A673 (cell line): ENCODE measurements around the gene SLC51A. TPM values are rescaled to one million over a fixed set of nuclear protein-coding genes. Genes with fewer than 3 reads are reported as not detected.
"Not testable (repeated sequence)": the region's sequence is repeated elsewhere in the genome, so short reads cannot be mapped to it uniquely, and the experiment has no call there.

ENCODE experiments used
- BruUV-seq: library from RNA; stranded (reverse); fragments of 400-500 nt; replicated peaks from 2 replicates; lab custom pipeline; 2021; lab: Mats Ljungman, UMichigan
- CTCF ChIA-PET: fragments of 300-600 bp; sonication (Branson Sonifier 250); formaldehyde crosslinking; loops from one replicate; lab custom pipeline; 2022; ENCODE audit warnings: antibody characterized with exemption; lab: Charles Lee
- POLR2A ChIA-PET: fragments of 300-600 bp; sonication (Branson Sonifier 250); formaldehyde crosslinking; loops from one replicate; lab custom pipeline; 2022; ENCODE audit warnings: antibody characterized with exemption; ENCODE audit not compliant: low non-redundant PET; lab: Charles Lee
- DNase-seq: peaks from one replicate; pipeline ENCODE4 v3.0.0-alpha.2; 2015; ENCODE audit warnings: low spot score
- H3K27ac ChIP-seq: fragments of 200-600 bp; sonication (generic); 2 replicates; pipeline ENCODE4 v1.5.1; 2016; ENCODE audit warnings: mixed run types, low read depth, mild to moderate bottlenecking, mixed read lengths, antibody characterized with exemption, low read length; ENCODE audit not compliant: poor library complexity, severe bottlenecking
- H3K27me3 ChIP-seq: fragments of 200-600 bp; sonication (generic); replicated peaks from 2 replicates; pipeline ENCODE4 v1.6.1; 2017; ENCODE audit warnings: mixed run types, low read depth, mild to moderate bottlenecking, mixed read lengths, antibody characterized with exemption, low read length; ENCODE audit not compliant: insufficient read depth, poor library complexity
- H3K36me3 ChIP-seq: fragments of 200-600 bp; sonication (generic); 2 replicates; pipeline ENCODE4 v1.6.1; 2016; ENCODE audit warnings: mixed run types, mild to moderate bottlenecking, mixed read lengths, antibody characterized with exemption, low read length; ENCODE audit not compliant: insufficient read depth, poor library complexity, severe bottlenecking
- H3K4me1 ChIP-seq: fragments of 200-600 bp; sonication (generic); 2 replicates; pipeline ENCODE4 v1.6.1; 2017; ENCODE audit warnings: mixed run types, mild to moderate bottlenecking, mixed read lengths, antibody characterized with exemption, low read length; ENCODE audit not compliant: insufficient read depth, poor library complexity, severe bottlenecking
- H3K4me3 ChIP-seq: fragments of 200-600 bp; sonication (generic); 2 replicates; pipeline ENCODE4 v1.5.1; 2016; ENCODE audit warnings: low read depth, mixed run types, mild to moderate bottlenecking, mixed read lengths, low read length; ENCODE audit not compliant: poor library complexity, severe bottlenecking
- H3K9me3 ChIP-seq: fragments of 200-600 bp; sonication (generic); 2 replicates; pipeline ENCODE4 v1.6.1; 2016; ENCODE audit warnings: mixed run types, low read depth, mild to moderate bottlenecking, mixed read lengths, antibody characterized with exemption, low read length; ENCODE audit not compliant: poor library complexity, severe bottlenecking
- EZH2 ChIP-seq: fragments of 200-600 bp; sonication (generic); IDR thresholded peaks from 2 replicates; pipeline ENCODE4 v1.6.1; 2017; ENCODE audit warnings: borderline replicate concordance, low read depth, mild to moderate bottlenecking, mixed read lengths, antibody characterized with exemption, low read length; ENCODE audit not compliant: poor library complexity, severe bottlenecking
- intact Hi-C: fragments of 100-400 bp; cut with micrococcal nuclease; formaldehyde crosslinking; loops from one replicate; pipeline ENCODE4 v1.10.0; 2022; ENCODE audit not compliant: unreplicated experiment
- total RNA-seq: library from RNA; stranded (reverse); gene quantifications from 2 replicates; pipeline ENCODE4 v1.2.3, GENCODE V29; 2021
- TF ChIP-seq, protein P1 (sequence below): fragments of 300-800, 200-600 bp; sonication (generic); conservative IDR thresholded peaks from 2 replicates; pipeline ENCODE4 v1.5.1; 2017; ENCODE audit warnings: low read depth, mild to moderate bottlenecking, antibody characterized with exemption, low read length, moderate library complexity, mixed read lengths

Gene SLC51A
- total RNA-seq, 1 experiment from 2014 or later, result not detected

DNA sequence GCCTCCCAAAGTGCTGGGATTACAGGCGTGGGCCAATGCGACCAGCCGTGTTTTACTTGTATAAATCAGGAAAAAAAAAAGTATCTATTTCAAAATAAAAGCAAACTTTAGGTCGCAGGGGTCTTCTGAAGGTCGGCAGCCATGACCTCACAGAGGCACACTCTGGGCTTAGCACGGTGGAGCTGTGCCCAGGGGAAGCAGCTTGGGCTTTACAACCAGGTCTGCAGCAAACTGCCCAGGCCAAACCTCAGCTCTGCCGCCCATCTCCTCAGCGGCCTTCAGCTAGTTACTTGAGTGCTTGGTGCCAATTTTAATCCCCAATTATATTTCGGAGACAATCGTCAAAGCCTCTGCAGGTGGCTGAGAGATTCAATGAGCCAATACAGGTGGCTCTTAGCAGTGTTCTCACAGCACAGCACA, 35.2 kb upstream of the SLC51A start:
- Histone ChIP-seq H3K27ac (no peak overlapping the region), H3K36me3 (no peaks in the 10 kb centered on the region), H3K4me1 (no peaks in the 10 kb centered on the region), H3K9me3 (no peaks in the 10 kb centered on the region), H3K4me3 (no peak overlapping the region), H3K27me3 (no peaks in the 10 kb centered on the region)
- no TSS peak for BruUV-seq
- CTCF ChIA-PET, result no interaction called here
- intact Hi-C loops, result no loop called here
- TF ChIP-seq, protein P1, sequence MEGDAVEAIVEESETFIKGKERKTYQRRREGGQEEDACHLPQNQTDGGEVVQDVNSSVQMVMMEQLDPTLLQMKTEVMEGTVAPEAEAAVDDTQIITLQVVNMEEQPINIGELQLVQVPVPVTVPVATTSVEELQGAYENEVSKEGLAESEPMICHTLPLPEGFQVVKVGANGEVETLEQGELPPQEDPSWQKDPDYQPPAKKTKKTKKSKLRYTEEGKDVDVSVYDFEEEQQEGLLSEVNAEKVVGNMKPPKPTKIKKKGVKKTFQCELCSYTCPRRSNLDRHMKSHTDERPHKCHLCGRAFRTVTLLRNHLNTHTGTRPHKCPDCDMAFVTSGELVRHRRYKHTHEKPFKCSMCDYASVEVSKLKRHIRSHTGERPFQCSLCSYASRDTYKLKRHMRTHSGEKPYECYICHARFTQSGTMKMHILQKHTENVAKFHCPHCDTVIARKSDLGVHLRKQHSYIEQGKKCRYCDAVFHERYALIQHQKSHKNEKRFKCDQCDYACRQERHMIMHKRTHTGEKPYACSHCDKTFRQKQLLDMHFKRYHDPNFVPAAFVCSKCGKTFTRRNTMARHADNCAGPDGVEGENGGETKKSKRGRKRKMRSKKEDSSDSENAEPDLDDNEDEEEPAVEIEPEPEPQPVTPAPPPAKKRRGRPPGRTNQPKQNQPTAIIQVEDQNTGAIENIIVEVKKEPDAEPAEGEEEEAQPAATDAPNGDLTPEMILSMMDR, result no peak
- POLR2A ChIA-PET, result no interaction called here
- no peak for DNase-seq

DNA sequence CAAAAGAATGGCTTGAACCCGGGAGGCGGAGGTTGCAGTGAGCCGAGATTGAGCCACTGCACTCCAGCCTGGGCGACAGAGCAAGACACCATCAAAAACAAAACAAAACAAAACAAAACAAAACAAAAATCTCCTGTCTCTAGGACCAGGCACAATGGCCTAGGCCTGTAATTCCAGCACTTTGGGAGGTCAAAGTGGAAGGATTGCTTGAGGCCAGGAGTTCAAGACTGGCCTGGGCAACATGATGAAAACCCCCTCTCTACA, 32.2 kb upstream of the SLC51A start:
- CTCF ChIA-PET, H3K27me3 ChIP-seq, H3K4me1 ChIP-seq, intact Hi-C loops, H3K27ac ChIP-seq, DNase-seq, BruUV-seq, POLR2A ChIA-PET, H3K9me3 ChIP-seq, H3K36me3 ChIP-seq, H3K4me3 ChIP-seq: not testable (repeated sequence)

DNA sequence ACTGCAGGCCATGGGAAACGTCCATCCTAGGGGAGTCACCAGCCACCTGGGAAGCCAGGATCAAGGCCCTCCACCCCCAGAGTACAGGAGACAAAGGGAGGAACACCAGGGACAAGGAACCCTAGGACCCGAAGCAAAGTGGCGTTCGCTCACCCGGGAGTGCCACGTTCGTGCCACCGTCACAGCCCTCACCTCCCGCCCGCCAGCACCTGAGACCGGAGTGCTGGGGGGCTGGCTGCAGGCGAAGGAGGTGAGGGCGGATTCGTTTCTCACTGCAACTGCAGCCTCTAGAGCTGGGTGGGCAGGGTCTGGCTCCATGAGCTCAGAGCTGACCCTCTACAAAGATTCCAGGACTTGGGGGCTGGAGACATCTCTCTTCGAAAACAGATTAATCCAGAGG, 31.5 kb upstream of the SLC51A start:
- BruUV-seq, result no TSS peak
- H3K4me1 ChIP-seq, result no peaks in the 10 kb centered on the region
- no peaks in the 10 kb centered on the region for H3K36me3 ChIP-seq
- no peak overlapping the region for H3K27ac ChIP-seq
- no peaks in the 10 kb centered on the region for H3K27me3 ChIP-seq
- TF ChIP-seq EZH2, result no peak
- TF ChIP-seq, protein P1, result no peak
- H3K9me3 ChIP-seq, result no peaks in the 10 kb centered on the region
- ChIA-PET CTCF (no interaction called here), POLR2A (no interaction called here)
- intact Hi-C loops, result no loop called here
- H3K4me3 ChIP-seq, result no peak overlapping the region
- no peak for DNase-seq

DNA sequence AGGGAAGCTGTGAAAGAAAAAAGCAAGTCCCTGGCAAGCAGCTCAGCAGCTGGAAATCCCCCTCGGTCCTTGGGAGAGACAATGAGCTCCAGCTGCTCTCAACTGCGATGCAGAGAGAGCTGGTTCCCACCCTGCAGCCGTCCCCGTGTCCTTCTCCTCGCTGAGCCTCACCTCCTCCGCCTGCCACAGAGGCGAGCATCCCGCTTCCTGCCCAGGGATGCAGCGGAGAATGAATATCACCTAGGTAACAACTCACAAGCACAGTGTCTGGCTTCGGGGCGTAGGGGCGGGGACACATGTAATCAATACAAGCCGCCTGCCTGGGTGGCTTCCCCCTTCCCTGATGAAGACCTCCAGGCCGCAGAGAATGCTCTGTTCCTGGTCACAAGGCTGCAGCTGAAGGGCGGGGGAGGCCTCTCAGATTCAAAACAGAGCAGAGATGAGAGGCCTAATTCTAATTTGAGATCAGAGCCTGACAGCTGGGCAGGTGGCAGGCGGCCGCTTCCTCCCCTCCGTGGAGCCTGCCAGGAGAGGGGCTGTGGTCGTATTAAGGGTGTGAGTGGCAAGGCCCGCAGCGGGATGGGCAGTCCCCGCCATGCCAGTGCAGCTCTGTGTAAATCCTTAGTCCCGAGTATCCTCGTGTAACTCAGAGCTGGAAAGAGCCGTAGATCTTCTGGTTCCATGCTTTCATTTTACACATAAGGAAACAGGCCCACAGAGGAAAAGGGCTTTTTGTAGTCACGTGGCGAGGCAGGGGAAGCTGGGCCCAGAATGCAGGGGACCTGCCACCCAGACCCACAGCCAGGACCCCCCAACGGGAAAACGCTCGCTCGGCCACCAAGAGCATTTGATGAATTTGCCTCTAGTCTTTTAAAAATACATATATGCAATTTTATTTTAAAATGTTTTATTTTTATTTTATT, 29.4 kb upstream of the SLC51A start:
- POLR2A ChIA-PET, result no interaction called here
- intact Hi-C loops, result no loop called here
- CTCF ChIA-PET, result no interaction called here
- no peaks in the 10 kb centered on the region for H3K9me3 ChIP-seq
- H3K4me3 ChIP-seq, result no peak overlapping the region
- no peak for DNase-seq
- no peaks in the 10 kb centered on the region for H3K27me3 ChIP-seq
- no TSS peak for BruUV-seq
- no peaks in the 10 kb centered on the region for H3K4me1 ChIP-seq
- TF ChIP-seq, protein P1, result no peak
- TF ChIP-seq EZH2, result no peak
- no peak overlapping the region for H3K27ac ChIP-seq
- H3K36me3 ChIP-seq, result no peaks in the 10 kb centered on the region
